ENCODE data around the gene SIN3B. TPM values are rescaled to one million over a fixed set of nuclear protein-coding genes. Genes with fewer than 3 reads are reported as not detected.

Gene SIN3B
- polyA plus RNA-seq, 1 donor from 2014 or later: 31.2 TPM

DNA sequence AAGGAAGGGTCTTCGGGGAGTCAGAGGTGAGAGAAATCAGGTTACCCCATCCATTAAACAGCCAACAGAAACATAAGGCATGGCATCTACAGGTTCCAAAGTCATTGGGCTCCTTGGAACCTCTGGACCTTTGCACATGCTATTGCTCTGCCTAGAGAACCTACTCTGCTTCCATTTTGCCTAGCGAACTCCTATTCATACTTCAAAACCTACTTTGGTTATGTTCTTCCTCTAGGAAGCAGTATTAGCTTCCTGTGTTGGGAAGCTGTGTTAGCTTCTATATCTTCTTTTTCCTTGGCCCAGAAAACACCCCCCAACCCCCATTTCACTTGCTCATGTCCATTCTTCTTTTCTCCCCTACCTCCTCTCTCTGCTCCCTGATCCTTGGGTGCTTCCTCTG lies 99.2 kb downstream of the SIN3B start:
- no peaks in the 10 kb centered on the region for H3K27me3 ChIP-seq (ENCODE audit: insufficient read depth, low read depth, low read length)
- no peak overlapping the region for H3K4me2 ChIP-seq (ENCODE audit: low read length)
- TF ChIP-seq MXI1 (conservative IDR thresholded peaks at IDR 0.05; ENCODE audit: poor library complexity, severe bottlenecking) (no peak), TAF1 (IDR thresholded peaks at IDR 0.05; ENCODE audit: low read depth) (no peak), EP300 (conservative IDR thresholded peaks at IDR 0.05; ENCODE audit: poor library complexity, severe bottlenecking) (no peak)
- no peak overlapping the region for H2AFZ ChIP-seq (ENCODE audit: low read depth, low read length)
- no peaks in the 10 kb centered on the region for H3K9me2 ChIP-seq (ENCODE audit: insufficient read depth, low read length)
- no peaks in the 10 kb centered on the region for H4K20me1 ChIP-seq (ENCODE audit: insufficient read depth)
- H3K4me3 ChIP-seq (ENCODE audit: low read length): no peak overlapping the region
- H3K9me3 ChIP-seq (ENCODE audit: low read length): no peaks in the 10 kb centered on the region
- no peaks in the 10 kb centered on the region for H3K79me2 ChIP-seq (replicated peaks; ENCODE audit: insufficient read depth, low read length)
- no peak overlapping the region for H3K27ac ChIP-seq (ENCODE audit: low read length)
- H3K36me3 ChIP-seq (ENCODE audit: insufficient read depth, low read length): no peaks in the 10 kb centered on the region
- H3F3A ChIP-seq (ENCODE audit: insufficient read depth, low read length, poor library complexity, severe bottlenecking): no peaks in the 10 kb centered on the region
- H3K9ac ChIP-seq (ENCODE audit: low read length): no peak overlapping the region

GRCh38 chr19:16928916-16929315 lies 99.7 kb downstream of the SIN3B start:
- Histone ChIP-seq H3K9me2 (ENCODE audit: insufficient read depth, low read length) (no peaks in the 10 kb centered on the region), H3K27me3 (ENCODE audit: insufficient read depth, low read depth, low read length) (no peaks in the 10 kb centered on the region), H2AFZ (ENCODE audit: low read depth, low read length) (no peak overlapping the region), H3K9ac (ENCODE audit: low read length) (no peak overlapping the region), H3K27ac (ENCODE audit: low read length) (no peak overlapping the region), H3F3A (ENCODE audit: insufficient read depth, low read length, poor library complexity, severe bottlenecking) (no peaks in the 10 kb centered on the region), H3K36me3 (ENCODE audit: insufficient read depth, low read length) (no peaks in the 10 kb centered on the region), H4K20me1 (ENCODE audit: insufficient read depth) (no peaks in the 10 kb centered on the region), H3K79me2 (replicated peaks; ENCODE audit: insufficient read depth, low read length) (no peaks in the 10 kb centered on the region), H3K4me3 (ENCODE audit: low read length) (no peak overlapping the region), H3K9me3 (ENCODE audit: low read length) (no peaks in the 10 kb centered on the region), H3K4me2 (ENCODE audit: low read length) (no peak overlapping the region)
- TF ChIP-seq EP300 (conservative IDR thresholded peaks at IDR 0.05; ENCODE audit: poor library complexity, severe bottlenecking) (no peak), POLR2AphosphoS5 (IDR thresholded peaks at IDR 0.05) (no peak), TAF1 (IDR thresholded peaks at IDR 0.05; ENCODE audit: low read depth) (no peak), REST (IDR thresholded peaks at IDR 0.05; ENCODE audit: borderline replicate concordance) (no peak), CTCF (IDR thresholded peaks at IDR 0.05; ENCODE audit: poor library complexity, severe bottlenecking) (no peak), SMC3 (conservative IDR thresholded peaks at IDR 0.05; ENCODE audit: poor library complexity) (no peak), MXI1 (conservative IDR thresholded peaks at IDR 0.05; ENCODE audit: poor library complexity, severe bottlenecking) (no peak), EZH2 (IDR thresholded peaks at IDR 0.05; ENCODE audit: borderline replicate concordance, insufficient read depth, low read length, poor library complexity, severe bottlenecking) (no peak), RAD21 (conservative IDR thresholded peaks at IDR 0.05) (no peak)

Small RNA genes lying within 50 kb of the gene (small RNA-seq; reads per million reads assigned to genes)
- 0 reads per million in 3 experiments for gene AC008737.3
- 0 reads per million in 3 experiments for gene RN7SL823P
- 0 reads per million in 3 experiments for gene RN7SL835P

Other genes with a start within 250 kb of the SIN3B start
- 3.8 and 4.2 TPM in 2 replicates for gene MED26, start 201.2 kb upstream of the SIN3B start, polyA plus RNA-seq
- gene SMIM7, start 169.3 kb upstream of the SIN3B start, polyA plus RNA-seq: 153 and 171 TPM in 2 replicates
- gene TMEM38A, start 168.3 kb upstream of the SIN3B start, polyA plus RNA-seq: 8.6 and 11.2 TPM in 2 replicates
- 0.16 and 0.24 TPM in 2 replicates for gene NWD1, start 109.6 kb upstream of the SIN3B start, polyA plus RNA-seq
- gene F2RL3, start 59.6 kb downstream of the SIN3B start, polyA plus RNA-seq: not detected in 2 replicates
- gene CPAMD8, start 197.4 kb downstream of the SIN3B start, polyA plus RNA-seq: 1.9 and 4.2 TPM in 2 replicates
- 3.6 and 4.8 TPM in 2 replicates for gene HAUS8, start 246.1 kb downstream of the SIN3B start, polyA plus RNA-seq
- gene MYO9B, start 246.4 kb downstream of the SIN3B start, polyA plus RNA-seq: 27.2 and 28.5 TPM in 2 replicates